K562 (cell line): Measurements from ENCODE around the gene TFRC. TPM values are rescaled to one million over a fixed set of nuclear protein-coding genes. Genes with fewer than 3 reads are reported as not detected.

ENCODE experiments used
- ATF1 ChIP-seq, 2 experiments: fragments of 450-650 bp in 1 of 2; IDR thresholded peaks; 2 replicates each; pipeline ENCODE4 v1.6.1; 2016; ENCODE audit warnings: missing compliant biosample characterization in 1 of 2, missing genetic modification characterization in 1 of 2
- BDP1 ChIP-seq: IDR thresholded peaks from 3 replicates; pipeline ENCODE4 v1.6.1; 2011; ENCODE audit not compliant: insufficient read length, insufficient read depth
- FOXK1 ChIP-seq: sonication (generic); formaldehyde crosslinking; IDR thresholded peaks from 2 replicates; pipeline ENCODE4 v1.8.0; 2022; ENCODE audit warnings: missing genetic modification reagents, mild to moderate bottlenecking, borderline replicate concordance
- HDAC1 ChIP-seq, 2 experiments: fragments of 450-650 bp; IDR thresholded peaks; 2 replicates each; pipeline ENCODE4 v1.6.1; 2016 to 2017; ENCODE audit warnings: inconsistent platforms in 1 of 2, mild to moderate bottlenecking in 1 of 2, moderate library complexity in 1 of 2
- IRF9 ChIP-seq: fragments of 450-650 bp; IDR thresholded peaks from 2 replicates; pipeline ENCODE4 v1.6.1; 2016; ENCODE audit warnings: missing biosample characterization, missing genetic modification characterization
- PML ChIP-seq: IDR thresholded peaks from 2 replicates; pipeline ENCODE4 v1.6.1; 2012; ENCODE audit warnings: low read length, inconsistent platforms
- POLR2AphosphoS5 ChIP-seq: IDR thresholded peaks from 2 replicates; pipeline ENCODE4 v1.6.1; 2011; ENCODE audit warnings: mild to moderate bottlenecking, low read depth, low read length, moderate library complexity; ENCODE audit not compliant: control insufficient read depth, insufficient read depth
- POLR2B ChIP-seq: fragments of 450-650 bp; IDR thresholded peaks from 2 replicates; pipeline ENCODE4 v1.6.1; 2018; ENCODE audit warnings: low read depth; ENCODE audit not compliant: partially characterized antibody
- PTRF ChIP-seq: fragments of 450-650 bp; IDR thresholded peaks from 2 replicates; pipeline ENCODE4 v1.6.1; 2016; ENCODE audit warnings: mild to moderate bottlenecking, missing genetic modification characterization, missing compliant biosample characterization
- SMAD2 ChIP-seq: fragments of 150-350 bp; IDR thresholded peaks from 2 replicates; pipeline ENCODE4 v1.6.1; 2014; ENCODE audit warnings: low read depth, mild to moderate bottlenecking, low read length
- ZBTB49 ChIP-seq: sonication (generic); formaldehyde crosslinking; IDR thresholded peaks from 2 replicates; pipeline ENCODE4 v1.8.0; 2022; ENCODE audit warnings: missing genetic modification reagents, mild to moderate bottlenecking, borderline replicate concordance
- ZKSCAN8 ChIP-seq: fragments of 200-800 bp; sonication (Bioruptor generic); IDR thresholded peaks from 2 replicates; pipeline ENCODE4 v1.6.1; 2016; ENCODE audit warnings: missing genetic modification characterization, missing compliant biosample characterization
- polyA plus RNA-seq, 8 experiments: library from polyadenylated mRNA; depleted of rRNA in 4 of 8; stranded (reverse) in 5 of 8; unstranded in 3 of 8; fragments of >200 nt; fragmentation: Nextera tagmentation in 2 of 8; fragmentation: Illumina TruSeq in 1 of 8; extraction: Ambion mirVana in 2 of 8; extraction: Trizol in 1 of 8; gene quantifications; 2 replicates each; pipeline versions ENCODE4 v1.2.1 to v1.2.3, GENCODE V29; 2011 to 2014; ENCODE audit warnings: inconsistent platforms in 1 of 8, missing spikeins in 1 of 8
- total RNA-seq, 7 experiments: library from RNA; depleted of rRNA in 6 of 7; stranded (reverse); fragments of >200 nt in 6 of 7; fragmentation: Illumina TruSeq in 2 of 7; extraction: Trizol in 2 of 7; gene quantifications; 2 replicates each; pipeline versions ENCODE4 v1.2.1 to v1.2.3, GENCODE V29; 2011 to 2021; ENCODE audit warnings: low replicate concordance in 1 of 7
- TF ChIP-seq, protein P1 (sequence below): fragments of 450-650 bp; formaldehyde crosslinking; IDR thresholded peaks from 2 replicates; pipeline ENCODE4 v1.4.0; 2022; ENCODE audit warnings: missing genetic modification characterization
- TF ChIP-seq, protein P2 (sequence below): sonication (generic); formaldehyde crosslinking; IDR thresholded peaks from 2 replicates; pipeline ENCODE4 v1.8.1; 2023; ENCODE audit warnings: missing genetic modification reagents, mild to moderate bottlenecking, borderline replicate concordance
- TF ChIP-seq, protein P3 (sequence below): fragments of 250-450 bp; sonication (Bioruptor Pico); IDR thresholded peaks from 2 replicates; pipeline ENCODE4 v1.8.0; 2021; ENCODE audit warnings: mild to moderate bottlenecking, moderate library complexity
- TF ChIP-seq, protein P4 (sequence below): IDR thresholded peaks from 2 replicates; pipeline ENCODE4 v1.6.1; 2011; ENCODE audit not compliant: insufficient read length; ENCODE audit errors: extremely low read depth

Gene TFRC
- total and polyA plus RNA-seq, 9 of the 15 experiments (the other 6 are each of a cell fraction or from before 2014, with no cell fraction given): 149 to 679 (median 332) TPM

- TF ChIP-seq, protein P1, sequence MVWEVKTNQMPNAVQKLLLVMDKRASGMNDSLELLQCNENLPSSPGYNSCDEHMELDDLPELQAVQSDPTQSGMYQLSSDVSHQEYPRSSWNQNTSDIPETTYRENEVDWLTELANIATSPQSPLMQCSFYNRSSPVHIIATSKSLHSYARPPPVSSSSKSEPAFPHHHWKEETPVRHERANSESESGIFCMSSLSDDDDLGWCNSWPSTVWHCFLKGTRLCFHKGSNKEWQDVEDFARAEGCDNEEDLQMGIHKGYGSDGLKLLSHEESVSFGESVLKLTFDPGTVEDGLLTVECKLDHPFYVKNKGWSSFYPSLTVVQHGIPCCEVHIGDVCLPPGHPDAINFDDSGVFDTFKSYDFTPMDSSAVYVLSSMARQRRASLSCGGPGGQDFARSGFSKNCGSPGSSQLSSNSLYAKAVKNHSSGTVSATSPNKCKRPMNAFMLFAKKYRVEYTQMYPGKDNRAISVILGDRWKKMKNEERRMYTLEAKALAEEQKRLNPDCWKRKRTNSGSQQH (CRISPR knock-in tag): no peak
- TF ChIP-seq HDAC1 (IDR thresholded peaks at IDR 0.05) (no peak), BDP1 (no peak), ZKSCAN8 (CRISPR knock-in tag) (0 out of 2 replicates have a peak, but pooled peaks have one; percentile 42), PML (no peak), POLR2B (no peak), POLR2AphosphoS5 (no peak), SMAD2 (no peak), ZBTB49 (CRISPR knock-in tag) (no peak), PTRF (tag) (no peak), IRF9 (tag) (no peak), FOXK1 (no peak), ATF1 (CRISPR knock-in tag; IDR thresholded peaks at IDR 0.05) (no peak), ATF1 (tag; IDR thresholded peaks at IDR 0.05) (no peak)
- TF ChIP-seq, protein P2, sequence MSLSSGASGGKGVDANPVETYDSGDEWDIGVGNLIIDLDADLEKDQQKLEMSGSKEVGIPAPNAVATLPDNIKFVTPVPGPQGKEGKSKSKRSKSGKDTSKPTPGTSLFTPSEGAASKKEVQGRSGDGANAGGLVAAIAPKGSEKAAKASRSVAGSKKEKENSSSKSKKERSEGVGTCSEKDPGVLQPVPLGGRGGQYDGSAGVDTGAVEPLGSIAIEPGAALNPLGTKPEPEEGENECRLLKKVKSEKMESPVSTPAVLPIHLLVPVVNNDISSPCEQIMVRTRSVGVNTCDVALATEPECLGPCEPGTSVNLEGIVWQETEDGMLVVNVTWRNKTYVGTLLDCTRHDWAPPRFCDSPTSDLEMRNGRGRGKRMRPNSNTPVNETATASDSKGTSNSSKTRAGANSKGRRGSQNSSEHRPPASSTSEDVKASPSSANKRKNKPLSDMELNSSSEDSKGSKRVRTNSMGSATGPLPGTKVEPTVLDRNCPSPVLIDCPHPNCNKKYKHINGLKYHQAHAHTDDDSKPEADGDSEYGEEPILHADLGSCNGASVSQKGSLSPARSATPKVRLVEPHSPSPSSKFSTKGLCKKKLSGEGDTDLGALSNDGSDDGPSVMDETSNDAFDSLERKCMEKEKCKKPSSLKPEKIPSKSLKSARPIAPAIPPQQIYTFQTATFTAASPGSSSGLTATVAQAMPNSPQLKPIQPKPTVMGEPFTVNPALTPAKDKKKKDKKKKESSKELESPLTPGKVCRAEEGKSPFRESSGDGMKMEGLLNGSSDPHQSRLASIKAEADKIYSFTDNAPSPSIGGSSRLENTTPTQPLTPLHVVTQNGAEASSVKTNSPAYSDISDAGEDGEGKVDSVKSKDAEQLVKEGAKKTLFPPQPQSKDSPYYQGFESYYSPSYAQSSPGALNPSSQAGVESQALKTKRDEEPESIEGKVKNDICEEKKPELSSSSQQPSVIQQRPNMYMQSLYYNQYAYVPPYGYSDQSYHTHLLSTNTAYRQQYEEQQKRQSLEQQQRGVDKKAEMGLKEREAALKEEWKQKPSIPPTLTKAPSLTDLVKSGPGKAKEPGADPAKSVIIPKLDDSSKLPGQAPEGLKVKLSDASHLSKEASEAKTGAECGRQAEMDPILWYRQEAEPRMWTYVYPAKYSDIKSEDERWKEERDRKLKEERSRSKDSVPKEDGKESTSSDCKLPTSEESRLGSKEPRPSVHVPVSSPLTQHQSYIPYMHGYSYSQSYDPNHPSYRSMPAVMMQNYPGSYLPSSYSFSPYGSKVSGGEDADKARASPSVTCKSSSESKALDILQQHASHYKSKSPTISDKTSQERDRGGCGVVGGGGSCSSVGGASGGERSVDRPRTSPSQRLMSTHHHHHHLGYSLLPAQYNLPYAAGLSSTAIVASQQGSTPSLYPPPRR (CRISPR knock-in tag): no peak
- TF ChIP-seq, protein P3, sequence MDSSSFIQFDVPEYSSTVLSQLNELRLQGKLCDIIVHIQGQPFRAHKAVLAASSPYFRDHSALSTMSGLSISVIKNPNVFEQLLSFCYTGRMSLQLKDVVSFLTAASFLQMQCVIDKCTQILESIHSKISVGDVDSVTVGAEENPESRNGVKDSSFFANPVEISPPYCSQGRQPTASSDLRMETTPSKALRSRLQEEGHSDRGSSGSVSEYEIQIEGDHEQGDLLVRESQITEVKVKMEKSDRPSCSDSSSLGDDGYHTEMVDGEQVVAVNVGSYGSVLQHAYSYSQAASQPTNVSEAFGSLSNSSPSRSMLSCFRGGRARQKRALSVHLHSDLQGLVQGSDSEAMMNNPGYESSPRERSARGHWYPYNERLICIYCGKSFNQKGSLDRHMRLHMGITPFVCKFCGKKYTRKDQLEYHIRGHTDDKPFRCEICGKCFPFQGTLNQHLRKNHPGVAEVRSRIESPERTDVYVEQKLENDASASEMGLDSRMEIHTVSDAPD (CRISPR knock-in tag): no peak
- TF ChIP-seq, protein P4, sequence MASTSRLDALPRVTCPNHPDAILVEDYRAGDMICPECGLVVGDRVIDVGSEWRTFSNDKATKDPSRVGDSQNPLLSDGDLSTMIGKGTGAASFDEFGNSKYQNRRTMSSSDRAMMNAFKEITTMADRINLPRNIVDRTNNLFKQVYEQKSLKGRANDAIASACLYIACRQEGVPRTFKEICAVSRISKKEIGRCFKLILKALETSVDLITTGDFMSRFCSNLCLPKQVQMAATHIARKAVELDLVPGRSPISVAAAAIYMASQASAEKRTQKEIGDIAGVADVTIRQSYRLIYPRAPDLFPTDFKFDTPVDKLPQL: no peak
Observed at GRCh38 chr3:196079682-196080081, 2.2 kb downstream of the TFRC start (continued).
